Measurements from ENCODE around the gene PCDHGA2.

Gene PCDHGA2

DNA sequence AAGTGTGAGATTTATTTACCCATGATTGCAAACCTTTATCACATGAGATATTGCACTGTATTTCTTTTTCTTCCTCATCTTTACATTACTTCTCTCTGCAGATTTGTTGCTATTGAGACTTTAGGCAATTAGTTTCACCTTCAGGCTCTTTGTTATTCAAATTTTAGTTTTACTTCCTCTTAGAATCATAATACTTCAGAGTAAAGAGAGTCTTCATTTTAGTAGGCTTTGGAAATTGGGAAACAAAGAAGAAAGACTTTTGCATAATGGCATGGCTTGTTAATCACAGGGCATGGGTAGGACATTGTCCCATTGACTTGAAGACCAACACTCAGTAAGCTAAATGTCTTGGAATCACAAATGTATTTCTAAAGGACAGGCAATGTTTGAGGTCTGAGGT, 24.2 kb downstream of the PCDHGA2 start:
- no peak overlapping the region for H2AK5ac ChIP-seq (ENCODE audit: low read length, severe bottlenecking)
- H3K14ac ChIP-seq (ENCODE audit: low read length in 2 of 2), result no peak overlapping the region
- no peak overlapping the region for H3K4me2 ChIP-seq (ENCODE audit: low read length, poor library complexity, severe bottlenecking)
- no peak overlapping the region for H2BK5ac ChIP-seq (ENCODE audit: low read depth, low read length, poor library complexity, severe bottlenecking)
- H3K9me3 ChIP-seq (ENCODE audit: control insufficient read depth, low read length), result peaks cover 72% of the 10 kb centered on the region
- H3K36me3 ChIP-seq (ENCODE audit: control insufficient read depth in 1 of 2, insufficient read depth in 2 of 2, low read depth in 1 of 2, low read length in 2 of 2), result no peaks in the 10 kb centered on the region
- H3K79me1 ChIP-seq (replicated peaks; ENCODE audit: low read length, poor library complexity, severe bottlenecking), result no peaks in the 10 kb centered on the region
- no peak for DNase-seq
- no peaks in the 10 kb centered on the region for H3K4me1 ChIP-seq (ENCODE audit: control insufficient read depth, insufficient read depth, low read depth, low read length)
- no peak overlapping the region for H3K4ac ChIP-seq (ENCODE audit: low read depth in 1 of 2, low read length in 2 of 2)
- no peak overlapping the region for H3K4me3 ChIP-seq (ENCODE audit: insufficient read depth in 1 of 2, low read depth in 1 of 2, low read length in 2 of 2)
- H2BK15ac ChIP-seq (ENCODE audit: low read depth, poor library complexity, severe bottlenecking), result no peak overlapping the region
- no peak overlapping the region for H2AFZ ChIP-seq (ENCODE audit: low read depth, low read length)
- H4K8ac ChIP-seq (ENCODE audit: low read length), result no peak overlapping the region
- no peak overlapping the region for H3K23ac ChIP-seq (ENCODE audit: low read length in 2 of 2)
- H3K18ac ChIP-seq (ENCODE audit: low read depth in 1 of 2, low read length in 2 of 2), result no peak overlapping the region
- H3K27ac ChIP-seq (ENCODE audit: low read length, poor library complexity, severe bottlenecking), result no peak overlapping the region
- no peak overlapping the region for H3K9ac ChIP-seq (ENCODE audit: low read length)
- H4K91ac ChIP-seq (ENCODE audit: low read length), result no peak overlapping the region
- no peak overlapping the region for H2BK120ac ChIP-seq (ENCODE audit: low read depth, low read length)
- H3K27me3 ChIP-seq (ENCODE audit: control insufficient read depth in 1 of 2, insufficient read depth in 1 of 2, low read length in 2 of 2), result no peaks in the 10 kb centered on the region
- H2BK12ac ChIP-seq (ENCODE audit: low read length in 2 of 2), result no peak overlapping the region

DNA sequence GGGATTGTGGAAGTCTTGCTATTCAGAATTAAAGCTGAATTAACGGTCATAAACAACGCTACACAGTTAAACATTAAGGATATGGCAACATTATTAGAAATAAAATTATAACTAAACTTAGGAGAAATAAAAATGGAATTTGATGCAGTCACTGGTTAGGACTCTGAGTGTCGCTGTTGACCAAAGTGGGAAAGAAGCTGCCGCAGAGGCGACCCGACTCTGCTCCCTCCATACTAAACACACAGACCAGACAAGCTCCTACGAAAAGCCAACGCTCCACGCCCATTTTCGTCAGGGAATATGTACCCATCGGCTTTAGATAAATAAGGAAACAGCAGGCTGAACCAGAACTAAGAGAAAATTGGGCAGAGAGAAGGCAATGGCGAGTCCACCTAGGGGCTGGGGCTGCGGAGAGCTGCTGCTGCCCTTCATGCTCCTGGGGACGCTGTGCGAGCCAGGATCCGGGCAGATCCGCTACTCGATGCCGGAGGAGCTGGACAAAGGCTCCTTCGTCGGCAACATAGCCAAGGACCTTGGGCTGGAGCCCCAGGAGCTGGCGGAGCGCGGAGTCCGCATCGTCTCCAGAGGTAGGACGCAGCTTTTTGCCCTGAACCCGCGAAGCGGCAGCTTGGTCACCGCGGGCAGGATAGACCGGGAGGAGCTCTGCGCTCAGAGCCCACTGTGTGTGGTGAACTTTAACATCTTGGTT, 25.5 kb downstream of the PCDHGA2 start, which contains the start of gene PCDHGA5:
Gene PCDHGA5, plus strand, starts transcription at position 211 of the 709 bp plus-strand sequence. Its CDS starts 169 bp downstream, at position 380.
- Histone ChIP-seq H2BK120ac (ENCODE audit: low read depth, low read length) (no peak within 1 kb of the TSS), H3K14ac (ENCODE audit: low read length in 2 of 2) (no peak within 1 kb of the TSS), H4K91ac (ENCODE audit: low read length) (no peak within 1 kb of the TSS), H4K8ac (ENCODE audit: low read length) (no peak within 1 kb of the TSS), H3K4me3 (ENCODE audit: insufficient read depth in 1 of 2, low read depth in 1 of 2, low read length in 2 of 2) (peak within 1 kb of the TSS in 1 of 2 experiments; percentile 38), H3K23ac (ENCODE audit: low read length in 2 of 2) (no peak within 1 kb of the TSS), H2BK5ac (ENCODE audit: low read depth, low read length, poor library complexity, severe bottlenecking) (no peak within 1 kb of the TSS), H3K4ac (ENCODE audit: low read depth in 1 of 2, low read length in 2 of 2) (no peak within 1 kb of the TSS), H2AFZ (ENCODE audit: low read depth, low read length) (no peak within 1 kb of the TSS), H3K79me1 (replicated peaks; ENCODE audit: low read length, poor library complexity, severe bottlenecking) (no peaks in the 10 kb centered on the region), H2AK5ac (ENCODE audit: low read length, severe bottlenecking) (no peak within 1 kb of the TSS), H3K27ac (ENCODE audit: low read length, poor library complexity, severe bottlenecking) (no peak within 1 kb of the TSS), H3K18ac (ENCODE audit: low read depth in 1 of 2, low read length in 2 of 2) (no peak within 1 kb of the TSS), H3K36me3 (ENCODE audit: control insufficient read depth in 1 of 2, insufficient read depth in 2 of 2, low read depth in 1 of 2, low read length in 2 of 2) (no peaks in the 10 kb centered on the region), H3K4me2 (ENCODE audit: low read length, poor library complexity, severe bottlenecking) (no peak within 1 kb of the TSS), H3K27me3 (ENCODE audit: control insufficient read depth in 1 of 2, insufficient read depth in 1 of 2, low read length in 2 of 2) (no peaks in the 10 kb centered on the region), H2BK12ac (ENCODE audit: low read length in 2 of 2) (no peak within 1 kb of the TSS), H3K9ac (ENCODE audit: low read length) (no peak within 1 kb of the TSS), H3K4me1 (ENCODE audit: control insufficient read depth, insufficient read depth, low read depth, low read length) (no peaks in the 10 kb centered on the region), H3K9me3 (ENCODE audit: control insufficient read depth, low read length) (peaks cover 62% of the 10 kb centered on the region), H2BK15ac (ENCODE audit: low read depth, poor library complexity, severe bottlenecking) (no peak within 1 kb of the TSS)
- no peak for DNase-seq
- 94% methylated on average over 33 of the region's 34 CpGs for WGBS

DNA sequence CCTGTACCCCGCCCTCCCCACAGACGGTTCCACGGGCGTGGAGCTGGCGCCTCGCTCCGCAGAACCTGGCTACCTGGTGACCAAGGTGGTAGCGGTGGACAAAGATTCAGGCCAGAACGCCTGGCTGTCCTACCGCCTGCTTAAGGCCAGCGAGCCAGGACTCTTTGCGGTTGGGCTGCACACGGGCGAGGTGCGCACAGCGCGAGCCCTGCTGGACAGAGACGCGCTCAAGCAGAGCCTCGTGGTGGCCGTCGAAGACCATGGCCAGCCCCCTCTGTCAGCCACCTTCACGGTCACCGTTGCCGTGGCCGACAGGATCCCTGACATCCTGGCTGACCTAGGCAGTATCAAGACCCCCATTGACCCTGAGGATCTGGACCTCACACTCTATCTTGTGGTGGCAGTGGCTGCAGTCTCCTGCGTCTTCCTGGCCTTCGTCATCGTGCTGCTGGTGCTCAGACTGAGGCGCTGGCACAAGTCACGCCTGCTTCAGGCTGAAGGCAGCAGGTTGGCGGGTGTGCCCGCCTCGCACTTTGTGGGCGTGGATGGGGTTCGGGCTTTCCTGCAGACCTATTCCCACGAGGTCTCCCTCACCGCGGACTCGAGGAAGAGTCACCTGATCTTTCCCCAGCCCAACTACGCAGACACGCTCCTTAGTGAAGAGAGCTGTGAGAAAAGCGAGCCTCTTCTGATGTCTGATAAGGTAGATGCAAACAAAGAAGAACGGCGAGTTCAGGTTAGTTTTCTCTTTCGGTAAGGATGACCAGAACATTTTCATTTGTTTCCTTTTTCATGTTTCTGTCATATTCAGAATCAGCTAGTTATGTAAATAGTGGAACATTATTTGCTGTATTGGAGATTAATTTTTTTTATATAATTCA, 27.7 kb downstream of the PCDHGA2 start:
- WGBS, result 93% methylated on average over 45 of the region's 46 CpGs
- Histone ChIP-seq H4K8ac (ENCODE audit: low read length) (no peak overlapping the region), H3K23ac (ENCODE audit: low read length in 2 of 2) (no peak overlapping the region), H3K4me2 (ENCODE audit: low read length, poor library complexity, severe bottlenecking) (no peak overlapping the region), H4K91ac (ENCODE audit: low read length) (no peak overlapping the region), H2BK12ac (ENCODE audit: low read length in 2 of 2) (no peak overlapping the region), H2BK15ac (ENCODE audit: low read depth, poor library complexity, severe bottlenecking) (no peak overlapping the region), H3K79me1 (replicated peaks; ENCODE audit: low read length, poor library complexity, severe bottlenecking) (no peaks in the 10 kb centered on the region), H3K9me3 (ENCODE audit: control insufficient read depth, low read length) (peaks cover 58% of the 10 kb centered on the region), H3K4ac (ENCODE audit: low read depth in 1 of 2, low read length in 2 of 2) (no peak overlapping the region), H3K9ac (ENCODE audit: low read length) (no peak overlapping the region), H3K4me3 (ENCODE audit: insufficient read depth in 1 of 2, low read depth in 1 of 2, low read length in 2 of 2) (no peak overlapping the region), H3K18ac (ENCODE audit: low read depth in 1 of 2, low read length in 2 of 2) (no peak overlapping the region), H2AFZ (ENCODE audit: low read depth, low read length) (no peak overlapping the region), H3K27me3 (ENCODE audit: control insufficient read depth in 1 of 2, insufficient read depth in 1 of 2, low read length in 2 of 2) (peaks cover 0 to 4% of the 10 kb centered on the region in 2 experiments), H3K27ac (ENCODE audit: low read length, poor library complexity, severe bottlenecking) (no peak overlapping the region), H2AK5ac (ENCODE audit: low read length, severe bottlenecking) (no peak overlapping the region), H3K36me3 (ENCODE audit: control insufficient read depth in 1 of 2, insufficient read depth in 2 of 2, low read depth in 1 of 2, low read length in 2 of 2) (no peaks in the 10 kb centered on the region), H2BK120ac (ENCODE audit: low read depth, low read length) (no peak overlapping the region), H2BK5ac (ENCODE audit: low read depth, low read length, poor library complexity, severe bottlenecking) (no peak overlapping the region), H3K4me1 (ENCODE audit: control insufficient read depth, insufficient read depth, low read depth, low read length) (no peaks in the 10 kb centered on the region), H3K14ac (ENCODE audit: low read length in 2 of 2) (no peak overlapping the region)
- DNase-seq, result no peak

Measured in mesenchymal stem cell (in vitro differentiated cells and primary cell).